ENCODE measurements around the gene APC. TPM values are rescaled to one million over a fixed set of nuclear protein-coding genes. Genes with fewer than 3 reads are reported as not detected.

APC gene
- total and polyA plus RNA-seq, 8 donors = 2.0 to 175 (median 30.5) TPM

- TF ChIP-seq POLR2AphosphoS5 (IDR thresholded peaks at IDR 0.05) (no peak), POLR2A (IDR thresholded peaks at IDR 0.05) (no peak), EP300 (IDR thresholded peaks at IDR 0.05) (no peak), CTCF (IDR thresholded peaks at IDR 0.05) (no peak)
- intact Hi-C loops (cut with DNase I; ENCODE audit: low total_unique reads) = no loop called here
- no peak overlapping the region for H3K27ac ChIP-seq
- peaks cover 0 to 27% (median 22%) of the 10 kb centered on the region in 4 donors for H3K36me3 ChIP-seq
- H3K4me1 ChIP-seq = no peaks in the 10 kb centered on the region
- H3K9me3 ChIP-seq = no peaks in the 10 kb centered on the region
- DNase-seq = no peak
- no peaks in the 10 kb centered on the region for H3K27me3 ChIP-seq
- no peak overlapping the region for H3K4me3 ChIP-seq
- WGBS, 5 donors = 63 to 97% (median 87%) methylated on average over 1 of the region's 1 CpG
Observed at GRCh38 chr5:112787261-112787660, 49.6 kb downstream of the APC start.

GRCh38 chr5:112787896-112788295, 50.2 kb downstream of the APC start:
- H3K36me3 ChIP-seq = peaks cover 3 to 30% (median 26%) of the 10 kb centered on the region in 4 donors
- no peaks in the 10 kb centered on the region for H3K27me3 ChIP-seq
- DNase-seq = no peak
- H3K27ac ChIP-seq = no peak overlapping the region
- WGBS, 5 donors = 88 to 93% (median 92%) methylated on average over 3 of the region's 3 CpGs
- H3K4me3 ChIP-seq = no peak overlapping the region
- no peaks in the 10 kb centered on the region for H3K4me1 ChIP-seq
- intact Hi-C loops (cut with DNase I; ENCODE audit: low total_unique reads) = no loop called here
- H3K9me3 ChIP-seq = no peaks in the 10 kb centered on the region
- TF ChIP-seq EP300 (IDR thresholded peaks at IDR 0.05) (no peak), POLR2AphosphoS5 (IDR thresholded peaks at IDR 0.05) (no peak), POLR2A (IDR thresholded peaks at IDR 0.05) (no peak), CTCF (IDR thresholded peaks at IDR 0.05) (no peak)

- intact Hi-C loops (cut with DNase I; ENCODE audit: low total_unique reads) = no loop called here
Observed at GRCh38 chr5:112793201-112793600, 55.5 kb downstream of the APC start.

GRCh38 chr5:112794410-112794809, 56.7 kb downstream of the APC start:
- Histone ChIP-seq H3K4me1 (no peaks in the 10 kb centered on the region), H3K36me3 (peaks cover 13 to 65% (median 55%) of the 10 kb centered on the region in 4 donors), H3K27me3 (no peaks in the 10 kb centered on the region), H3K4me3 (no peak overlapping the region), H3K9me3 (no peaks in the 10 kb centered on the region), H3K27ac (no peak overlapping the region)
- intact Hi-C loops (cut with DNase I; ENCODE audit: low total_unique reads) = no loop called here
- DNase-seq = no peak
- TF ChIP-seq EP300 (IDR thresholded peaks at IDR 0.05) (no peak), POLR2A (IDR thresholded peaks at IDR 0.05) (no peak), CTCF (IDR thresholded peaks at IDR 0.05) (no peak), POLR2AphosphoS5 (IDR thresholded peaks at IDR 0.05) (no peak)
- WGBS, 5 donors = 90 to 98% (median 96%) methylated on average over 4 of the region's 4 CpGs

More at GRCh38 chr5:112793201-112793600, 55.5 kb downstream of the APC start:
- no peak for DNase-seq
- H3K4me3 ChIP-seq = no peak overlapping the region
- 82 to 88% (median 87%) methylated on average over 2 of the region's 2 CpGs for WGBS, 5 donors
- H3K36me3 ChIP-seq = peaks cover 13 to 65% (median 55%) of the 10 kb centered on the region in 4 donors
- no peak overlapping the region for H3K27ac ChIP-seq
- no peaks in the 10 kb centered on the region for H3K9me3 ChIP-seq
- H3K4me1 ChIP-seq = no peaks in the 10 kb centered on the region
- no peak for TF ChIP-seq POLR2A (IDR thresholded peaks at IDR 0.05)
- no peak for TF ChIP-seq EP300 (IDR thresholded peaks at IDR 0.05)
- no peak for TF ChIP-seq CTCF (IDR thresholded peaks at IDR 0.05)
- TF ChIP-seq POLR2AphosphoS5 (IDR thresholded peaks at IDR 0.05) = no peak
- no peaks in the 10 kb centered on the region for H3K27me3 ChIP-seq

Measured in stomach (tissue), 9 donors.